Nucleus accumbens (tissue), 56 donors: ENCODE data around the gene APP.
"Not testable (repeated sequence)": the region's sequence is repeated elsewhere in the genome, so short reads cannot be mapped to it uniquely, and the experiment has no call there.

ENCODE experiments used
- DNase-seq, 56 donors: peaks; one replicate each; lab custom pipeline; 2025; lab: John Stamatoyannopoulos, UW

APP gene

DNA sequence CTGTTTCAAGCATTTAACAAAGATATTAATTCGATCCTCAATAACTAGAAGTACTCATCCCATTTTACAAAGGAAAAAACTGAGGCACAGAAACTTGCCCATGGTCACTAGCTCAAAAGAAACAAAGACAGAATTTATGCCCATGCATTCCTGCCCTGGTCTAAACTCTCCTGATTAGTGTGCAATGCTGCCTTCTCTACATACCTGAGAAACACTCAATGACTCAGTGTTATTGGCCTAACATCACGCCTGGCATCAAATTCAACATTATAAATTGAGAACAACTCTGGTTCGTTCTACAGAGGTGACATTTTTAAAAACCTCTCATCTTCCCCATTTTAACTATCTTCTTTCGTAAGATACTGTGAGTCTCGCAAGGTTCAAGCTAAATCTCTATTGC lies 5.2 kb downstream of the APP start:
- no peak for DNase-seq

DNA sequence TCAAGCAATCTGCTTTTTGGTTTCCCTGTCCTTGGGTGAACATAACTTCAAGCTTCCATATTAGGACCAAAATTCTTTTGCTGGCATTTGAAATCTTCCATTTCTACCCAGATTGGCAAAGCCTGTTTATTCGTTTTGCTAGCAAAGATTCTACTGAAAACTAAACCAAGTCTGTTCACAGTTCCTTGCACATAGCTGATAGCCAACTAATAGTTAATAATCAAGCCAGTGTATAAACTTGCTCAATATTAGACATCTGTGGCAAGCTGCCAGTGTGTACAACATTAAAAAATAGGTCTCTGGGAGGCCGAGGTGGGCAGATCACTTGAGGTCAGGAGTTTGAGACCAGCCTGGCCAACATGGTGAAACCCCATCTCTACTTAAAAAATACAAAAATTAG lies 6.3 kb downstream of the APP start:
- DNase-seq: no peak

DNA sequence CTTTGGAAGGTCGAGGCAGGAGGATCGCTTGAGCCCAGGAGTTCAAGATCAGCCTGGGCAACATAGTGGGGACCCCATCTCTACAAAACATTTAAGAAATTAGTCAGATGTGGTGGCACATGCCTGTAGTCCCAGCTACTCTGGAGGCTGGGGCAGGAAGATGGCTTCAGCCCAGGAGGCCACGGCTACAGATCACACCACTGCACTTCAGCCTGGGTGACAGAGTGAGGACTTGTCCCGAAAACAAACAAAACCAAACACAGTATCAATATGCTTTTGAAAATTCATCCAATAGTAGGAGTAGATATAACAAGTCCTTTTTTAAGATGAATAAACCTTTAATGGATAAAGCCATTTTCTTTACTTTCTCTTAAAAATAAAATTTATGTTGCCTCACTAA lies 8.5 kb downstream of the APP start:
- no peak for DNase-seq

DNA sequence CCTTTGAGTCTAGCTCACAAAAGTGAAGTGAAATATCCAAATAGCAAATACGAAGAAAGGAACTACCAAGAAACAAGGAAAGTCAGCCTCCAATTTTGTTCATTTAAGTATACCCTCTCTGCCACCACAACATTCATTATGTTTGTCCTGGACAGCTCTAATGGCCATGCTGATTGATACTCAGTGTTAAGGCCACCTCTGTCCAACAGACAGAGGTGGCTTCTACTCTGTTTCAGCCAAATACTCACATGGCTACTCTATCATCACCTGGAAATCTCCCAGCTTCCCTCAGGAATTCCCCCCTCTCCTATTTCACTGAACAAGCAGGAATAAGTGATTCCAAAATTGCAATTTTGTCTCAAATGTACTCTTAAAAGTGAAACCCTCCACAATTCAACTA lies 10.7 kb downstream of the APP start:
- no peak for DNase-seq

DNA sequence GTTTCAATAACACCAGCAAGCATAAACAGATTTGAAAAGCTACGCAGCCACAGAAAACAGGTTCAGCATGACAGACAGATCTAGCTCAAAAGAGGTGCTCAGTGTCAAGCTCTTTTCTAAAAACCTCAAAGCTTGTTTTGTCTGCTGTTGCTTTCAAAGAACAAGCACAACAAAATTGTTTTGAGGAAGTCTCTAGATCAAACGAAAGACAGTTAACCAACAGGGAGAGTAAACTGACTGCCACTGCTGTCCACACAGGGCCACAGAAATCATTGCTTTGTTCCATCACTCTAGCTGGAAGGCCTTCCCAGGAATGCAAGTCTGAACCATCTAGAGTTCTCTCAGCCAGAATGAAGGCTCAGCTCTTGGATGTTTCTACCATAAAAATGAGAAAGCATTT lies 12.8 kb downstream of the APP start:
- no peak for DNase-seq

DNA sequence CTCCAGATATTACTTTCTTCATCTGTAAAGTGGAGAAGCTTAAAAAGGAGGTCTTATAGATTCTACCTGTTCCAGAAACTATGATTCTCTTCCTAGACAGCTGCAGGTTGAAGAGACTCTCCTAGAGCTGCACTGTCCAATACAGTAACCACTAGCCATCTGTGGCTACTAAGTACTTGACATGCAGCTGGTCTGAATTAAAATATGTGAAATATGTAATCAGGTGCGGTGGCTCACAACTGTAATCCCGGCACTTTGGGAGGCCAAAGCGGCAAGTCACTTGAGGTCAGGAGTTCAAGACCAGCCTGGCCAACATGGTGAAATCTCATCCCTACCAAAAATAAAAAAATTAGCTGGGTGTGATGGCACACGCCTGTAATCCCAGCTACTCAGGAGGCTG lies 15.8 kb downstream of the APP start:
- no peak for DNase-seq

DNA sequence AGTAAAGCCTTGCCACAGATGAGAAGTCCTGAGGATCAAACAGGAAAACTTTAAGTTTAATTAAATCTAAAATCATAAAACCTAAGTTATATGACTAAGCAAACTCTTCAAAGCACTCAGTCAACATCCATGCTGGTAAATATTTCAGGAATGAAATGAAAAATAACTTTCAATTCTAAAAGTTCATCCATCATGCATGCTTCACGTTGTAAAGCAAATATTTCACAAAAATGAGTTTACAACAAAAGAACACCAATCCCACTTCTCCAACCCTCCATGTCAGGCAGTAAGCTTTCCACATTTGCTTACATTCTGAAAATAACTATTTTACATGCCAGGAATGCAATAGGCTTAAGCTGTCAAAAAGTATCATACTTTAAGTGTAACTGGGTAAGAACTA lies 16.8 kb downstream of the APP start:
- no peak for DNase-seq

DNA sequence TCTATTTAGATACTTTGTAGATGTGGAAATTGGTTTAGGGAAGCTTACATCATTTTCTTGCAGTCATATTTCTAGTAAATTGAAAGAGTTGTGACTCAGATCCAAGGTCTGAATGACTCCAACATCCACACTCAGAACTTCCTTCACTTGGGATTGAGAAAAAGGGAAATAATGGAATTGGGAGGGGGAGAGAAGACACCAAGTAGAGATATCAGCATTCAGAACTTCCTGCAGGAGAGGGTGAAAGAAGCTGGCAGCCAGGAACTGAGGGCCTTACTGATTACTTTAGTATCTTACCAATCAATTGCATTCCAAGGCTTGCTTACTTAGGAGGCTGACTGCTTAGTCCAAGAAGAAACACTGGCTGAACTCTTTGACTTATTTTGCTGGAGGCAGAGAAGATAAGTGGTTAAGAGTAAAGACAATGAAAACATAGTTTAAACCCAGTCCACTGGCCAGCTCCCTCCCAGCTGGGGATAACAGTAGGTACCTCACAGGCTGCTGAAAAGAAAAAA lies 21.7 kb downstream of the APP start:
- DNase-seq: no peak

DNA sequence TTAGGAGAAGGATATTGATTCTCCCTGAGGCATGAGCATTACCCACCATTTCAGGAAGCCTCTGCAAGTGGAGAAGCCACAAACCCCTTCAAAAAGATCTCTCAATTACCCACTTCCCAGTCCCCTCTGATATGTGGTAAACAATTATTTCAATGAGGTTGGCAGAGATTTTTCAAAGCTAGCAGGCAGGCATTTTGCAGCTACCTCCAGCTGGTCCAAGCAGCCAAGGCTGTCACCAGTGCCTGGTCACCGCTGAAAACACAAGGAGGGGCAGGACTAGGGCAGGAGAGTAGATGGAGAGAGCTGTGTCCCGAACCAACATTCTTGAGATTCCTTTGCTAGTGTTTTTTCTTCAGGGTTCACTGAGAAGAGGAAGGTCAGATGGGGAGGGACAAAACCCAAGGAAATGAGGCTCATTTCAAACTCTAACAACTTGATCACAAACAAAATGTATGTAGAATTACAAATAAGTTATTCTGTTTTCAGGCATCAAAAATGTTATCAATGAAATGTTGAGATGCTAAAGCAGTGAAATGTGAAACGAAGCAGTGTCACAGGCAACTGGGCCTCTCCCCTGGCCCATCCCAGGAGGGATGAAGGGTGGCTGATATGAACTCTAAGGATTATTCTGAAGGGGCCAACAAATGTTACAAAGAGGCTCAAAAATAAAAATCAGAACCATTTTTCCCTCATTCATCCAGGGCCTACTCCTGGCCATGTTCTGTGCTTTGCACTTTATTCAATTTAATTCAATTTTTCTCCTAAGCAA lies 22.3 kb downstream of the APP start:
- peak in 1 of 56 donors; percentile 8 for DNase-seq

DNA sequence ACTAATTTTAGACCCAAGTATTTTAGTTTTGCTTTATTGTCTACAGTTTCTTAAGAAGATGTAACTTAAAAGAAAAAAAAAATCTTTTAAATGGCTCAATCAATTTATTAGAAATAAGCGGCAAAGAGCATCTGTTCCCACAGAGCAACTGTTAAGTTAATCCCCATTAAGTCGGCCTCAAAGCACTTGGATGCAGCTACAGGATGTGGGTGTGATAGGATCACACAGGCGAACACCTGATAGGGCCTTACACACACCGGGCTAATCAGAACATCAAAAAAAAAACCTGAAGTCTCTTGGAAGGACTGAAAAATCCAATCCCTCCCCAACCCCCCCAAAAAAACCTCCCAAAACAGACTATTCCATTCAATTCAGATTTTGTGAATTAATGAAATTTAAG lies 23.0 kb downstream of the APP start:
- no peak for DNase-seq

DNA sequence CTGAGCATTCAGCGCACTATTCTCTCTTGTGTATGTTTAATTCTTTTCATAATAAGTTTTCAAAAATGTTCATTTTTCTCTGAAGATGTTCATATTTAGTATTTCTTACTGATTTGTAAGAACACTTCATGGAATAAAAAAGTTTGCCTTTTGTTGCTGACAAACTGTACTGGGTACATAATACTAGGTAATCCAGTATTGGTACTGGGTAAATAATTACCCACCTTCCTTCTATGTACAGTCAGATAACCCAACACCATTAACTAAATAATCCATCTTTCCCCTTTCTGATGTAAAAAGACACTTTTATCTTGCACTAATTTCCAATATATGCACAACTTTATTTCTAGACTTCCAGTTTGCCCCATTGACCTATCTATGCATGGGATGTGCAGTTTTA lies 23.9 kb downstream of the APP start:
- no peak for DNase-seq

DNA sequence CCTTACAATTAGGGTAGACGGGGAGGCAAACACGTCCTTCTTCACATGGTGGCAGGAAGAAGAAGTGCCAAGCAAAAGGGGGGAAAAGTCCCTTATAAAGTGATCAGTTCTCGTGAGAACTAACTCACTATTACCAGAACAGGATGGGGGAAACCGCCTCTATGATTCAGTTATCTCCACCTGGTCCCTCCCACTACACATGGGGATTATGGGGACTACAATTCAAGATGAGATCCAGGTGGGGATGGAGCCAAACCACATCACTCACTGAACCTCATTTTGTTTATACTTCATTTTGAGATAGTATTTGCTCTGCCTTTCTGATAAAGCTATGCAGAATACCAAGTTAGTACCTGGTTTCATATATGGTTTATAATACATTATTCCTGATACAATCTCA lies 26.5 kb downstream of the APP start:
- DNase-seq: no peak

DNA sequence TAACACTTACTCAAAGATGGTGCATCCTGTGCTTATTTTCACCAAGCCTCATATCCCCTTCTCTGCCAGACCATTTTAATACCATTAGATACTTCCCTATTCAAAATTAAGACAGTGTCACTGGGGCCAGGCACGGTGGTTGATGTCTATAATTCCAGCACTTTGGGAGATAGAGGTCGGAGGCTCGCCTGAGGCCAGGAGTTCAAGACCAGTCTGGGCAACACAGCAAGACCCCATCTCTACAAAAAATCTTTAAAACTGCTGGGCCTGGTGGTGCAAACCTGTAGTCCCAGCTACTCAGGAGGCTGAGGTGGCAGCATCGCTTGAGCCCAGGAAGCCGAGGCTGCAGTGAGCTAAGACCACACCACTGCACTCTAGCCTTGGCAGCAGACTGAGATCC lies 28.2 kb downstream of the APP start:
- no peak for DNase-seq

DNA sequence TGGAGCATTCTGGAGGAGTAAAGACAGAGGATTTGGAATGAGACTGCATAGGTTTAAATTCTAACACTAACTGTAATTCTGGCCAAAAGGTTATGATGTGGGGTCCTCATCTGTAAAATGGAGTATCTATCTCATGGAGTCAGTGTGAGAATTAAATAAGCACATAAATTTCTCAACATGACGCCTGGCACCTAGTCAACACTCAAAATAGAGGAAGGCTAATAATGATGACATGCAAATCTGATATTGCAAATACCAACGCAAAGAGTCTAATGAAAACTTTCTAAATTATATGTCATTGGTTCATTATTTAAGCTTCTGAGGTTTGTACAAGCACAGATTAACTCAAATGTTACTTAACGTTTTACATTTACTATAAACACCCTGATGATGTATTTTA lies 29.6 kb downstream of the APP start:
- no peak for DNase-seq

DNA sequence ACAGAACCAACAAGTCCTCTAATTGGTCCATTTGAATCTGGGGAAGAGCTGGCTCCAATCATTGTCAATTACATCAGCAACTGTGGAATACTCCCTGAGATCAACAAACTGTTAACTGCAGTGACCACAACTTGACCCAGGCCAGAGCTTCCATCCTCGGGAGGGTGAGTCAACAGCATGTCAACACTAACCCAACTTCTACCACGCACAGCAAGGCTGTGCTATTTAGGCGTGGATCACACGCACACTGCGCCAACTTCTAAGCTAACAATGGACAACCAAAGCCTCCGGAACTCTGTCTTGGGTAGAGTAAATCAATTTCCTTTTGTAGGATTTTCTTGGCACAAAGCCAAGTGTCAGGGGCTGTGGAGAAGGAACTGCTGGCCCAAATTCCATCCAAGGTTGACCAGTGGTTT lies 30.4 kb downstream of the APP start:
- peak in 2 of 56 donors; percentile 36 to 75 for DNase-seq

DNA sequence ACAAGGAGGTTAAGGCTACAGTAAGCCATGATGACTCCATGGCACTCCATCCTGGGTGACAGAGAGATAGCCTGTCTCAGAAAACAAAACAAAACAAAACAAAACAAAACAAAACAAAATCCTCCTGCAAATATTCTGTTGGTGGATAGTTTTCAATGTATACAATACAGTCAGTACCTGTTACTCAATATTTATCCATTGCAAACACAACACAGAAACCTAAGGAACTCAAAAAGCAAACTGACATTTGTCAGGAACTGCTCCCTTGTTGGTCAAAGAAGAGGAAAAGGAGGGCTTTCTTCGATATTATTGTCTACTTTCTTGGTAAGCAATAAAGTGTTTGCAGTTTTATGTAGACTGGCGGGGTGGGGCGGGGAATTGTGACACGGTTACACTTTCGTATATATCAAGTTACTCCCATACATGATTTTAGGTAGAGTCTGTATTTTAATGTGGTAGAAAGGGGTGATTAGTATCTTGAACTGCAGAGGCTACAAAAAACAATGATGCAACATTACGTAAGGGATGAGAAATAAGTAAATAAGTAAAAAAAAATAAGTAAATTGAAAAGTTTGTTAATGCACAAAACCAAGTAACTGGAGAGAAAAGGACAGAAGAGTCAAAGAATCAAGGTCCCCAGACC lies 31.8 kb downstream of the APP start:
- no peak for DNase-seq

DNA sequence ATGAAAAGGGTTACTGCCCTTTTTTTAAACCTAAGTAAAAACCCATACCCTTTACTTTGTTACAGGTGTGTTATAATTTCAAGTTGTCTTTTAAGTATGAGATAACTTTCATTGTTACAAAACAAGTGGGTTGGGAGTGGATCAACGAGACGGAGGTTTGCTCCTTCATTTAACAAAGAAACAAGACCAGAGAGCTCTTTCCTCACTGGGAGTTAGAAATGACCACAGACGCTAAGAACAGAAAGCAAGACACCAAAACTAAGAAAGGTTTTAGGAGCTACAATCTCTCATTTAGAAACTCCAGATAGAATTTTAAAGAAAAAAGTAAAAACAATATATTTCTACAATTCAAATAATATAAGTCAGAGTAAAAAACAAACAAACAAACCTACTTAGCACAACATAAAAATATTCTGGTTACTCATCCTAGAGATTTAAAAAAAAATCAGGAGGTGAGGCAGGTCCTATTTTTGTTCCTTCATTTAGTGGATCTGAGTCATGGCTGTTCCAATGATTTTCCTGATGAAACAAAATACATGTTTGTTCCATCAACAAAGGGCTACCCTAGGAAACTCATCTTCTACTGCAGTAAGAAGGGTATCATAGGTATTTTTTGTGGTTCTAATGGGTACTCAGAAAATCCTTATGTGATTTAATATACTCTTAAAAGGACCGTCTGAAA lies 33.0 kb downstream of the APP start:
- no peak for DNase-seq

DNA sequence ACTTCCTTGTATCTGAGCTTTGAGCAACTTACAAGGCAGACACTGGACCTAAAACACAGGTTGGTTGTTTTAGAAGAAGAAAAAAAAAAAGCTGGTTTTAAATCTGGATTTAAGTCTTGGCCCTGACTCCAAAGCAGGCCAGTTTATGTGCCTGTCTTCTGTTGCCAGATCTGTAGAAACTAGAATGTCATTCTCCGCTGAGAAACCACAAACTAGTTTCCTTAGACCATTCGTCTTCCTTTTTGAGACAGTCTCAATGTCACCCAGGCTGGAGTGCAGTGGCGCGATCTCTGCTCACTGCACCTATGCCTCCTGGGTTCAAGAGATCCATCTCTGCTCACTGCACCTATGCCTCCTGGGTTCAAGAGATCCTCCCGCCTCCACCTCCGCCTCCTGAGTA lies 33.9 kb downstream of the APP start:
- DNase-seq: no peak

DNA sequence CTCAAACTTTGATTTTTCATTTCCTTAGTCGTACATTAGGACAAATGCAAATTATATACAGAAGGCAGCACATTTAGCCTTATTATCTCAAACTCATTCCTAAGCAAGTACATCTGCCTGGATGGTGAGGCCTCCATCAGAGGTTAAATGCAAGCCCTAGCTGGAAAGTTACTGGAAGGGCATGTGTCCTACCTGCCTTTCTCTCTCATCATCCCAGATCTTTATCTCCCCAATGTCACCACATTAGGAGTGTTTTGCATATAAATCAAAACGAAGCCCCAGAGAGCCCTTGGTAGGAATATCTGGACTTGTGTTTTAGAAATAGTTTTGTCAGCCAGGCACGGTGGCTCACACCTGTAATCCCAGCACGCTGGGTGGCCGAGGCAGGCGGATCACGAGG lies 35.0 kb downstream of the APP start:
- DNase-seq: no peak

DNA sequence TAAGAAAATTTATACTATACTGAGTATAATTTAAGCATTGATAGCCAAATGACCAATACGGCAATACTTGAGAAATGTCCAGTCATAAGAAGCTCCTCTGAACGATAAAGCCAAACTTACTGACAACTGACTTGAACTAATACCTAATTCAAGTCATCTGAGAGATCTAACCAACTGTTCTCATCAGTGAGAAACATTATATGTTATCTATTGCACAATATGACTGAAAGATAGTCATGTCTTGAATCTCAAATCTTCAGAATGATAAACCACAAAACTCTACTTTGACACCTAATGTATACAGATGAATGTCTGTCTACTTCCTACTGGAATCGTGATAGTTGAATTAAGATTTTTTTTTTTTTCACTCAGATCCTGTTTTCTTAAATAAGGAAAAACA lies 39.0 kb downstream of the APP start:
- DNase-seq: no peak

DNA sequence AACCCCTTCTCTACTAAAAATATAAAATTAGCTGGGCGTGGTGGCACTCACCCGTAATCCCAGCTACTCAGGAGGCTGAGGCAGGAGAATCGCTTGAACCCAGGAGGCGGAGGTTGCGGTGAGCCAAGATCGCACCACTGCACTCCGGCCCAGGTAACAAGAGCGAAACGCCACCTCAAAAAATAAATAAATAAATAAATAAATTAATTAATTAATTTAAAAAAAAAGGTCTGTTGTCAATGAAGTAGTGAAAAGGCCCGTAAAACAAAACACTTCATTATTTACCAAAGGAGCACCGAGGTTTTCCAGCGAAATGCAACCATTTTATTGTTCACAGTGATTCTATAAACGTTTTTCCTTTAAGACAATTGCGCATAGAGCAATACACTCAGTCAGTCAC lies 39.5 kb downstream of the APP start:
- DNase-seq: not testable (repeated sequence)
